Measurements from ENCODE around the gene NUP85.

The NUP85 gene

DNA sequence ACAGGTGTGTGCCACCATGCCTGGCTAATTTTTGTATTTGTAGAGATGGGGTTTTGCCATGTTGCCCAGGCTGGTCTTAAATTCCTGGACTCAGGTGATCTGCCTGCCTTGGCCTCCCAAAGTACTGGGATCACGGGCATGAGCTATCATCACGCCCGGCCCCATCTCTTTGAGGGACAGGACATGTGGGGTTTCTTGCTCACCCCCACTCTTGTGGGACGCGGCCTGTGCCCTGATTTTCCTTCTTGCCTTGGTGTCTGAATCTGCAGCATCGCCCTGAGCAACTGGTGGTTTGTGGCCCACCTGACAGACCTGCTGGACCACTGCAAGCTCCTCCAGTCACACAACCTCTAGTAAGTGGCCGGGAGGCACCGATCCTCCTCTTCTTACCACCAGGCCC is 25.6 kb downstream of the NUP85 start:
- H3K9me3 Mint-ChIP-seq = no peaks in the 10 kb centered on the region
- H3K4me3 Mint-ChIP-seq = no peak overlapping the region
- H3K36me3 Mint-ChIP-seq = peaks cover 100% of the 10 kb centered on the region
- H3K27ac Mint-ChIP-seq = peak overlapping the region; percentile 48
- H3K4me1 Mint-ChIP-seq = no peaks in the 10 kb centered on the region
- ATAC-seq (no peak), DNase-seq (ENCODE audit: low spot score in 2 of 2) (no peak)

DNA sequence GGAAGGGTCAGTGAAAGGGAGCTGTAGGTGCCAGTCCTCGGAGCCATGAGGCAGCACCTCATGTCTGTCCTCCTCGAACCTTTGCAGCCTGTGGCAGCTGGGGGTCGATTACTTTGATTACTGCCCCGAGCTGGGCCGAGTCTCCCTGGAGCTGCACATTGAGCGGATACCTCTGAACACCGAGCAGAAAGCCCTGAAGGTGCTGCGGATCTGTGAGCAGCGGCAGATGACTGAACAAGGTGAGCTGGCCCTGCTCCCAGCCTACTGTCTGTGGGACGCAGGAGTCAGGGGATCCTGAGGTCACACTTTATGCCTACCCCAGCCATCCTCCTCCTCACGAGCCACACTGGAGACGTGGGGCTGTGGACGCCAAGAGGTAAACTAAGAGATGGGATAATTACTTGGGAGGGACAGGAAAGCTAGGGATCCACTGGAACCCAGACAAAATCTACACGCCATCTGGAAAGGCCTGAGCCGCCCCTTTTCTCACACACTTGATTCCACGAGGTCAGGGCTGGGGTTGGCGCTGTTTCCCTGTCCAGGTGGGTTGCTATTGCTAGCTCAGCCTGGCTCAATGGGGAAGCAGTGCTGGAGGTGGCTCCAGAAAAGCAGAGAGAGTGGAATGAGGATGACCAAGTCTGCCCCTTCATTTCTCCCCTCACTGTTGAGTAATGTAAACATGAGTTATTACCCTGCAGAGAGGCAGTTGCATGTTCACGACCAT is 26.4 kb downstream of the NUP85 start:
- no peaks in the 10 kb centered on the region for H3K9me3 Mint-ChIP-seq
- DNase-seq (ENCODE audit: low spot score in 2 of 2) (no peak), ATAC-seq (no peak)
- H3K4me1 Mint-ChIP-seq = no peaks in the 10 kb centered on the region
- H3K27ac Mint-ChIP-seq = peak overlapping the region; percentile 48
- H3K36me3 Mint-ChIP-seq = peaks cover 100% of the 10 kb centered on the region
- H3K4me3 Mint-ChIP-seq = no peak overlapping the region

DNA sequence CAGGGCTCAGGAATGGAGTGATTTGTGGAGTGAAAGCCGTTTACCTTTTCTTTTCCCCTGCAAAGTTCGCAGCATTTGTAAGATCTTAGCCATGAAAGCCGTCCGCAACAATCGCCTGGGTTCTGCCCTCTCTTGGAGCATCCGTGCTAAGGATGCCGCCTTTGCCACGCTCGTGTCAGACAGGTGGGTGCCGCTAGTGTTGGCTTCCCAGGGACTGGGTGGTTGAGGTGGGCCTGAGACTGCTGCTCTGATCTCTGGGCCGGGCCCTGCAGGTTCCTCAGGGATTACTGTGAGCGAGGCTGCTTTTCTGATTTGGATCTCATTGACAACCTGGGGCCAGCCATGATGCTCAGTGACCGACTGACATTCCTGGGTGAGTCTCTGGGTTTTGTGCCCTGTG is 27.3 kb downstream of the NUP85 start:
- ATAC-seq (no peak), DNase-seq (ENCODE audit: low spot score in 2 of 2) (no peak)
- peaks cover 100% of the 10 kb centered on the region for H3K36me3 Mint-ChIP-seq
- no peaks in the 10 kb centered on the region for H3K9me3 Mint-ChIP-seq
- H3K27ac Mint-ChIP-seq = peak overlapping the region; percentile 34
- no peaks in the 10 kb centered on the region for H3K4me1 Mint-ChIP-seq
- H3K4me3 Mint-ChIP-seq = no peak overlapping the region

DNA sequence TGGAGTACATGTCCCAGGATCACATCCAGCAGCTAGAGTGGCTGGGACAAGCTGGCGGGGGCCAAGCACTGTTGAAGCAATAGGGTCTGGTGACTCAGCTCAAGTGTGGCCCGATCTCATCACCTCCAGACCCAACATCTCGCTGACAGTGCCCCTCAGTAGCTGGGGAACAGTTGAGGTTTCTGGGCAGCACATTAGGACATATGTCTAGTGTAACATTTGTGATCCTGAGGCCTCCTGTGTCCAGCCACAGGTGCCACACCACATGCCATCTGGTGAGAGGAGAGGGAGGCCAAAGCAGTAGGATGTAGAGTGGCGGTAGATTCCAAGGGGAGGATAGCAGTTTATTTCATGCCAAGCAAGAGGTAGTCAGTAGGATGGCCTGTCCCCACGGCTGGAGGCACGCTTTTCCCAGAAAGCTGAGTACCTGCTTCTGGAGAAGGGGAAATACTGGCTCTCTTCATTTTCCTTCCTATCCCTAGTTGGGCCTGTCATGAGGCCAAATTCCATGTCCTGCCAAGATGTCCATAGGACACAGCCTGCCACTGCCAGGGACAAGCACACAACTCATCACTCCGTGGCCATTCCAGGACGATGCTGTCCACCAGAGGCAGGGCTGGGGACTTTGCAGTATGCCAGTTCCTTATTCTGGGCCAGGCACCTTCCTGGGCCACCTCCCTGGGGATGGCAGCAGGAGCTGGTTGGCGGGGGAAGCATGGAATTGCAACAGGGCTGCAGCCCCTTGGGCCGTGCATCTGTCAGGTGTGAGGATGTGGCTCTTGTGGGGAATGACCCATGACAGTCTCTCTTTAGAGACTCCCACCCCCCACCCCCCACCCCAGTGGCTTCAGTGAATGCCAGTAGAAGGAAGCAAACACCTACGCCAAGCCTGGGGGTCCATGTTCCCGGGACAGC is 31.9 kb downstream of the NUP85 start:
- peak overlapping the region; percentile 19 for H3K27ac Mint-ChIP-seq

DNA sequence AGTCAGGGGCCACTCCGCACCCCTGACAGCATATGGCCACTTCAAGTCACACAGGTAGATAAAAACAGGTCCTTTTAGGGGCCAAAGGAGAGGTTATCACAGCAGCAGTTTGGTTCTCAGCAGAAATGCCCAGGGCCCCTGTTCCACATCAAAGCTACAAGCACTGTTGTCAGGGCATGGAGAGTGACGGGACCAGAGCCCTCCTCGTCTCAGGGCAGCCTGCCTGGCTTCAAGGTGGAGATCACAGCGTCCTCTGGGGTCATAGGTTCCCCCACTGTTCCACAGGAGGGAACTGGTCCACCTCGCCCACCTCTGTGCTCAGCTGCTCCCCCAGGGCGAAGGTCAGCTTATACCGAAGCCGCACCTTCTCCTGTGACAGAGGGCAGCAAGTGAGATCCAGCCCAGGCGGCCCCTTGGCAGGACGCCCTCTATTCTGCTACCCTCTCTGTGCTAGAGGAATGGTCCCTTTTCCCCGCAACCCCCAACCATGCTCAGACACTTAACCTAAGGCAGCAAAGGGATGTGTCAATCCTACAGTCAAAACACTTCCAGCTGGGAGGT is 32.6 kb downstream of the NUP85 start:
- ATAC-seq = no peak
- H3K36me3 Mint-ChIP-seq = peaks cover 100% of the 10 kb centered on the region
- peaks cover 33% of the 10 kb centered on the region for H3K4me1 Mint-ChIP-seq
- DNase-seq (ENCODE audit: low spot score in 2 of 2) = no peak
- H3K27ac Mint-ChIP-seq = no peak overlapping the region
- no peaks in the 10 kb centered on the region for H3K9me3 Mint-ChIP-seq
- H3K4me3 Mint-ChIP-seq = no peak overlapping the region

More for the DNA sequence above, 31.9 kb downstream of the NUP85 start:
- no peak for DNase-seq (ENCODE audit: low spot score in 2 of 2)
- Mint-ChIP-seq H3K4me1 (peaks cover 26% of the 10 kb centered on the region), H3K36me3 (peaks cover 100% of the 10 kb centered on the region), H3K9me3 (no peaks in the 10 kb centered on the region), H3K4me3 (no peak overlapping the region)
- ATAC-seq = no peak

DNA sequence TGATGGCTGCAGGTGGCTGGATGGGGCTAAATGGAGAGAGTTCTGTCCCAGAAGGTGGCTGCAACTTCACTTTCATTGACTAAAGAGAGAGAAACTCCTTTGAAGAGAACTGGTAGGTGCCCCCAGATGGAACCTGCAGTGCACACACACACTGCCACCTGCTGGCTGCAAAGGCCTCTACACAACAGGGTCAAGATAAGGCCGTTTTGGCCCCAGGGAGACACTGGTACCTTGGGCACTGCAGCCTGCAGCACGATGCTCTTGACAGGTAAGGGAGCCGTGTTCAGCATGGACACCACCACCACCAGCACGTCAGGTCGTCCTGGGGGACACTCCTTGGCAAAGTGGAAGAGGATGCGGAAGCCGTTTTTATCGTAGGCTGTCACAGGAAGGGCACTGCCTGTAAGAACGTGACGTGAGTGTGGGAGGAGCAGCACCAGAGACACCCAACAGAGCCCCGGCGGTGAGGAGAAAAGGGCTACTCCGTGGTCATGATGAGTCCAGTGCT is 33.3 kb downstream of the NUP85 start:
- Mint-ChIP-seq H3K36me3 (peaks cover 100% of the 10 kb centered on the region), H3K9me3 (no peaks in the 10 kb centered on the region), H3K4me1 (peaks cover 39% of the 10 kb centered on the region), H3K27ac (peak overlapping the region; percentile 90), H3K4me3 (peak overlapping the region; percentile 25)
- DNase-seq (ENCODE audit: low spot score in 2 of 2) (peak; percentile 38 to 74), ATAC-seq (peak; percentile 67)

DNA sequence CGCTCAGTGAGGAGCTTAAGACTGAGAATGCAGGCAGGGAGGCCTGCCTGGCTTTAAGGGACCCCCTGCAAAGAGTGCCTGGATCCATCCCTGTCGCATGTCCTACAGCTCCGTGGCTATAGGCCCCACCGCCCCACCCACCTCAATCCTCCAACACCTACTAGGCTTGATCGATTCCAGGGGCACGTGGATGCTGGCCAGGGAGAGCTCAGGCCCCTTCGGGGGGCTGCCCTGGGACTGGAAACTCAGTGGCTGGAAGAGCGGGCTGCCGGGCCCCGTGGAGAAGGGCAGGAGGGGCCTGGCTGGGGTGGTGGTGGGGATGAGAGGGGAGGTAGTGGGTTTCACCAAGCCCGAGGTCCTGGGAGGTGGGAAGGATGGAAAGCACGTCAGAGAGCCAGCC is 33.7 kb downstream of the NUP85 start:
- ATAC-seq (no peak), DNase-seq (ENCODE audit: low spot score in 2 of 2) (no peak)
- peak overlapping the region; percentile 90 for H3K27ac Mint-ChIP-seq
- peak overlapping the region; percentile 25 for H3K4me3 Mint-ChIP-seq
- peaks cover 40% of the 10 kb centered on the region for H3K4me1 Mint-ChIP-seq
- H3K36me3 Mint-ChIP-seq = peaks cover 100% of the 10 kb centered on the region
- no peaks in the 10 kb centered on the region for H3K9me3 Mint-ChIP-seq

DNA sequence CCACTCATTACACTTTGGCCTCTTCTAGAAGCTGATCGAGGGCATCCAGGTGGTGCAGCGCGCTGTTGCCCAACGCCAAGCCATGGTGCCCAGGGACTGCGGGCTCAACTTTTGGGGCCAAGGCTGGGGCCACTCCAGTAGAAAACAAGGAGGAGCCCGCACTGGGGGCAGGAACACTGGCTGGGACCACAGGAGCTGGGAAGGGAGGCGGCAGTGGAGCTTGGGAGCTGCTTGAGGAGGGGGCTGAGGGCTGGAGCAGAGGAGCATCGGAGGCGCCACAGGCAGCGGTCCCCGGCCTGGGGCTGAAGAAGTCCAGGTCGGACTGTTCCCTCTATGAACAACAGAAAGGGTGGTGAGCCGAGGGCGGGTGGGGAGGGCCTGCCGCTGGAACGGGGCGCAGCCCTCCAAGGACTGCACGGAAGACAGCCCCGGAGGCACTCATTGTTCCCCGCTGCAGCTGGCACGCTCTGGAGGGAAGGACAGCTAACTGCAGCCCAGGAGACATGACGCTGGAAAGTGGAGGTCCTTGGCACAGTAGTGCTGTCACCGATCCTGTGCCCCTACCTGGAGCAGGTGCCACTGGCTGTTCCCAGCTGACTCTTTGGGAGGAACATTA is 34.4 kb downstream of the NUP85 start:
- ATAC-seq (no peak), DNase-seq (ENCODE audit: low spot score in 2 of 2) (no peak)
- peak overlapping the region; percentile 90 for H3K27ac Mint-ChIP-seq
- H3K4me3 Mint-ChIP-seq = no peak overlapping the region
- H3K4me1 Mint-ChIP-seq = peaks cover 45% of the 10 kb centered on the region
- H3K9me3 Mint-ChIP-seq = no peaks in the 10 kb centered on the region
- peaks cover 100% of the 10 kb centered on the region for H3K36me3 Mint-ChIP-seq

DNA sequence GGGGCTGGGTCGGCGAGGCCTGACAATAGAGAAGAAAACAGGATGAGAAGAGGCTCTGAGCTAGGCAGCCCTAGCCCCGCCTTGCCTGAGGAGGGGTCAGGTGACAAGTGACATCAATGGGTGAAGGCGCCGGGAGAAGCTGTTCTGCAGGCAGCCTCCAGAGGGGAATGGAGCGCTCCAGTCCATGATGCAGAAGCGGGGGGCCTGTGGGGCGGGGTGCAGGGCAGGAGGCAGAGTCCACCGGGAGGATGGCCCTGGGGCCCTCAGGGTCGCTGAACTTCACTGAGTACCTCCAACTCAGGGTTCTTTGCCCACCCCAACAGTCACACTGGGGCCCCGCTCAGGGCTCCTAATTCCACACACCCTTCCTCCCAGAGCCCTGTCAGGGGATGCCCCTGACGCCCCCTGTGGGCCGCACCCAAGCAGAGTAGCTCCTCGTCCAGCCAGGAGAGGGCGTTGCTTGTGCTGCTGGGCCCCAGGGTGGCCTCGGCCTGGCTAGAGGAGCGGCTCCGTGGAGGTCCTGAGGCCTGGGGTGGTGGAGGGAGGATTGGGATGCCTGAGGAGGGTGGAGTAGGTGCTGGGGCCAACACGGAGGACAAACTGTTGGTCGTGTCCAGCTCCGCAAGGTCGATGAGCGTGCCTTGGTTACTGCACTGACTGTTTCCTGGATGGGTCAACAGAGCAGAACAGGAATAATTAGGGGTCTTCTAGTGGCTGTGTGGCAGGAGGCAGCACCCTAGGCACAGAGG is 35.1 kb downstream of the NUP85 start:
- DNase-seq (ENCODE audit: low spot score in 2 of 2) (peak in 1 of 2 donors; percentile 63), ATAC-seq (peak; percentile 24)
- H3K27ac Mint-ChIP-seq = peak overlapping the region; percentile 90
- H3K9me3 Mint-ChIP-seq = no peaks in the 10 kb centered on the region
- peaks cover 45% of the 10 kb centered on the region for H3K4me1 Mint-ChIP-seq
- peaks cover 100% of the 10 kb centered on the region for H3K36me3 Mint-ChIP-seq
- H3K4me3 Mint-ChIP-seq = no peak overlapping the region

DNA sequence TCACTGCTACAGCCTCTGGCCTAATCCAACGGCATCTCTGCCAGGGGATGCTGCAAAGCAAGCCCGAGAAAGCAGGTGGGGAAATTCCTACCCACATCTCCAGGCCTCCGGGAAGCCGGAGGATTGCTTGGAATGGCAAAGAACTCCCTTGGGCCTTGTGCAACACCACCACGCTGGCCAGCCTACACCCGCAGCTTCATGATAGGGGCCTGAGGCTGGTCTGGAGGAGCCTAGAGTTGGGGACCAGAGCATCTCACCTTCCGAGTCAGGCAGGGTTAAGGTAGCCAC is 35.6 kb downstream of the NUP85 start:
- Mint-ChIP-seq H3K36me3 (peaks cover 100% of the 10 kb centered on the region), H3K27ac (peak overlapping the region; percentile 90), H3K4me3 (no peak overlapping the region), H3K4me1 (peaks cover 45% of the 10 kb centered on the region), H3K9me3 (no peaks in the 10 kb centered on the region)
- ATAC-seq (no peak), DNase-seq (ENCODE audit: low spot score in 2 of 2) (no peak)

DNA sequence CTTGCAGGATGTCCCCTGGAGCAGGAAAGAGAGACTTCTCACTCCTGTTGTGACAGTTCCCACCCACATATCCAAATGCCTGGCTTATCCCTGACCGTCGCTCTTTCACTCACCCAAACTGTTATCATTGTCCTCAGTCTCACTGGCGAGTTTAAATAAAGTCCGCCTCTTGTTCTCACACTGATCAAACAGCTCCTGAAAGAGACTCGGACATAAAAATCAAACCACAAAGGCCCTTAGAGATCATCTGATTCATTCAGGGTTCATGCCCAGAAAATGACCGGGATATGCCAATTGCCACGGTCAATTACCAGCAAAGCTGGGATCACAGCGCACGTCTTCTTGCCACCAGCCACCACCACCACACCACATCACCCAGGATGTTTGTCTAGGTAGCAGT is 36.0 kb downstream of the NUP85 start:
- Mint-ChIP-seq H3K27ac (peak overlapping the region; percentile 96), H3K36me3 (peaks cover 100% of the 10 kb centered on the region), H3K9me3 (no peaks in the 10 kb centered on the region), H3K4me3 (peak overlapping the region; percentile 70), H3K4me1 (peaks cover 45% of the 10 kb centered on the region)
- ATAC-seq (no peak), DNase-seq (ENCODE audit: low spot score in 2 of 2) (no peak)

DNA sequence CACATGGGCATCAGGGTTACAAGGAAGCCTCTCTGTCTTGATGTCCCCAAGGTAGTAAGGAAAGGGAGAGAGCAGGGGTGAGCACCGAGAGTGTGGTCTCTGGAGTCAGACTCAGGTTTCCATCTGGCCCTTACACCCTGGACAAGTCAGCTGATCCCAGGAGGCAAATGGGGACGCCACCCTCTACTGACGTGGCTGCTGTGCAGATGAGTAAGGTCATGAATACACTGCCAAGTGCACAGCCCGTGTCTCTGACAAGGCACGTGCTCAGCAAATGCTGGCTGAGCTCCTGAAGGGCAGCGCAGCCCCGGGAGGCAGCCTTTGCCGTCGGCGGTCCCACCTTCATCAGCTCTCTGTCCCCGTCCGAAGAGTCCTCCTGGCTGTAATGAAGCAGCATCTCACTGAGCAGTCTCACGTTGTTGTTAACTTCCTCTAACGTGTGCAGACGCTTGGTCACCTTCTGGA is 36.5 kb downstream of the NUP85 start:
- Mint-ChIP-seq H3K27ac (peak overlapping the region; percentile 96), H3K4me1 (peaks cover 45% of the 10 kb centered on the region), H3K4me3 (peak overlapping the region; percentile 70), H3K36me3 (peaks cover 100% of the 10 kb centered on the region), H3K9me3 (no peaks in the 10 kb centered on the region)
- DNase-seq (ENCODE audit: low spot score in 2 of 2) (no peak), ATAC-seq (peak; percentile 63)

DNA sequence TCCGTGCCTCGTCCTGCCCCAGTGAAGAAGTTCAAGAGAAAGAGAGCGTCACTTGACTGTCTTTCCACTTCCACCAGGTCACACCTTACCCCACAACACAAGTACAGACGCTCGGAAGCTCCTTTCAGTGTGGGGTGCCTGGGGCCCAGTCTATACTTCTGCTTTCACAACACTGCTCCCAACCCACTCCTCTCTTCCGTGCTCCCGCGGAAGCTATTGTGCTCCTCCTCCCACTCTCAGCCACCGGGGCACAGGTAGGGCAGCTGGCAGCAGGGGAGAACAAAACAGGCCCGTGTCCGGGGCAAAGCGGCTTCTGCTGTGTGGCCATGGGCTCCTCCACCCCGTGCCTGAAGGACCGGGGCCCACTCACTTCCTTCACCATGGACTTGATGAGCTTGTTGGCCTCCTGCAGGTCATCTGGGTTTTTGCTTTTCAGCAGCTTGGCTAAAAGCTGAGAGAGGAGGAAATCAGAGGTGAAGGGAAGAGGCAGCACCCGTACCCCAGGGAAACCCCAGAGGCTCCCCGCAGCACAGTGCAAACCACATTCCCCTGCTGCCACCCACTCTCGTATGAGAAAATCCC is 37.1 kb downstream of the NUP85 start:
- peak; percentile 60 for ATAC-seq
- Mint-ChIP-seq H3K9me3 (no peaks in the 10 kb centered on the region), H3K4me1 (peaks cover 45% of the 10 kb centered on the region), H3K27ac (peak overlapping the region; percentile 96), H3K36me3 (peaks cover 100% of the 10 kb centered on the region), H3K4me3 (peak overlapping the region; percentile 70)
- peak in 1 of 2 donors; percentile 64 for DNase-seq (ENCODE audit: low spot score in 2 of 2)

DNA sequence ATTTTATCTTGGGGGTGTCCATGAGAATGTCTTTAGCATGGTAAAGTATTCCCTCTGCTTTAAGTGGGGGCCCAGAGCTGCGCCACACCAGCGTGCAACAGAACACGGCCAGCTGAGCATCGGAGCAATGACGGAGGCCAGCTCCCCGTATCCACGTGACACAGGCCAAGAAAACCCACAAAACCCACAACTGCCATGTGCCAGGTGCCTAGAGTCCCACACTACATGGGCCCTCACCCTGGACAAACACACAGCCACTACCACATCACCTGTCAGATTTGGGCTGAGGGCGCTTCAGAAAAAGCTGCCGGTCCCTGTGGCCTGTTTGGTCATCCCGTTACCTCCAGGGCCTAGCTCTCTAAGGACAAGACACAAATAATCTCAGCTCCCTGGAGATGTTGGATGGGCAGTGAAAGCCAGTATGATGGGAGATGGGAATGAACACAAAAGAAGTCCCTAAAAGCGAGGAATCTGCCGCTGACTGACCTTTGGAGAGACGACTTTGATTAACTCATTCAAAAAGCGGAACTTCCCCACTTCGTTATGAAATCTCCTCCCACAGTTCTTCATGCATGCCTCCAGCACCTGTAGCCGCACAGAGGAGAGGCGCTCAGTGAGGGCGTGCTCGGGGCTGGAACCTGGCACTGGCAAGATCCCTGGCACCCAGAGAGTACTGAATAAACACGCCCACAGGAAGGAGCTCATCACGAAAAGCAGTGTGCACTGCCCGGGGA is 38.8 kb downstream of the NUP85 start:
- DNase-seq (ENCODE audit: low spot score in 2 of 2) = no peak
- Mint-ChIP-seq H3K4me1 (peaks cover 39% of the 10 kb centered on the region), H3K36me3 (peaks cover 90% of the 10 kb centered on the region), H3K4me3 (no peak overlapping the region), H3K9me3 (no peaks in the 10 kb centered on the region), H3K27ac (peak overlapping the region; percentile 96)
- ATAC-seq = no peak

All from stimulated activated effector memory CD8-positive, alpha-beta T cell treated with anti-CD3 and anti-CD28 coated beads, Interleukin-12 subunit alpha, Interleukin-12 subunit beta, amount 100 ng/mL, for 72 hours (primary cell).